Osteocyte (in vitro differentiated cells): ENCODE results near the gene XK. TPM values are rescaled to one million over a fixed set of nuclear protein-coding genes. Genes with fewer than 3 reads are reported as not detected.

Experiments used
- DNase-seq: peaks from one replicate; pipeline ENCODE4 v3.0.0; 2021; ENCODE audit warnings: mixed read lengths; ENCODE audit not compliant: unreplicated experiment; ENCODE audit errors: extremely low spot score
- H3K27ac Mint-ChIP-seq: one replicate; pipeline ENCODE4 v1.8.0; 2021; ENCODE audit warnings: mild to moderate bottlenecking, mixed read lengths; ENCODE audit not compliant: unreplicated experiment
- H3K27me3 Mint-ChIP-seq: one replicate; pipeline ENCODE4 v1.8.0; 2021; ENCODE audit warnings: mixed read lengths; ENCODE audit not compliant: unreplicated experiment
- H3K36me3 Mint-ChIP-seq: one replicate; pipeline ENCODE4 v1.8.0; 2021; ENCODE audit warnings: mixed read lengths; ENCODE audit not compliant: unreplicated experiment
- H3K4me1 Mint-ChIP-seq: one replicate; pipeline ENCODE4 v1.8.0; 2021; ENCODE audit warnings: mixed read lengths; ENCODE audit not compliant: unreplicated experiment
- H3K4me3 Mint-ChIP-seq: one replicate; pipeline ENCODE4 v1.8.0; 2021; ENCODE audit warnings: mild to moderate bottlenecking, moderate library complexity, mixed read lengths; ENCODE audit not compliant: unreplicated experiment
- H3K9me3 Mint-ChIP-seq: one replicate; pipeline ENCODE4 v1.8.0; 2021; ENCODE audit warnings: mixed read lengths; ENCODE audit not compliant: unreplicated experiment
- total RNA-seq: library from RNA; stranded (reverse); gene quantifications from 2 replicates; pipeline ENCODE4 v1.2.1, GENCODE V29; 2021
- TF ChIP-seq, protein P1 (sequence below): fragments of 200-600 bp; sonication (generic); IDR thresholded peaks from 2 replicates; pipeline ENCODE4 v1.5.0; 2021; ENCODE audit warnings: antibody characterized with exemption, mild to moderate bottlenecking, moderate library complexity

XK gene
- total RNA-seq, 1 donor from 2014 or later, result not detected

DNA sequence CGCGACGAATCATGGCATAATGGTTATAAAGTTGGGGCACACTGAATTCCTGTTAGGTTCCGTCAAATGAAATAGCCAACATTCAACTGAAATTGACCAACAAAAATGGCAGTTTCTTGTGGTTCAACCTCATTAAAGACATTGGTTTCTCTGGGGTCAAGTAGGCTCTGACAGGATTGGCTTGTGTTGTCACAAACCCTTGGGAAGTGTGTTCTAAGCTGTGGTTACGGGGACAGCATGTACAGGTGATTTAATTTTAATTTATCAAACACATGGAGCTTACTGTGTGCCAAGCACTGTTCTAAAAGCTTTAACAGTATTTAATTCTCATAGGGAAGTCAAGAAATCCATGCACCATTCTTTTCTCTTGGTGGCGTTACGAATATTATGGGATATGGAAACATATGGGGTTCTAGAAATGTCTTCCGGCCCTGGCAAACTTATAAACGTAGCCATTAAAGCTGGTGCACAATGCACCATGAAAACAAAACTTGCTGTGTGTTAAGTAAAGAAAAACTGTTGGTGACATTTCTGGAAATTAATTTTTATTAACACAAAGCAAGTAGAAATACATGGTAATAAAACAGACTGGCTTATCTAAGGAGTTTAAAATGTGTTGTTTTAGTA, 891 bp downstream of the XK start:
- Mint-ChIP-seq H3K36me3 (no peaks in the 10 kb centered on the region), H3K27me3 (peaks cover 17% of the 10 kb centered on the region), H3K4me1 (no peaks in the 10 kb centered on the region), H3K27ac (no peak overlapping the region), H3K9me3 (no peaks in the 10 kb centered on the region), H3K4me3 (peak overlapping the region; percentile 61)
- TF ChIP-seq, protein P1, sequence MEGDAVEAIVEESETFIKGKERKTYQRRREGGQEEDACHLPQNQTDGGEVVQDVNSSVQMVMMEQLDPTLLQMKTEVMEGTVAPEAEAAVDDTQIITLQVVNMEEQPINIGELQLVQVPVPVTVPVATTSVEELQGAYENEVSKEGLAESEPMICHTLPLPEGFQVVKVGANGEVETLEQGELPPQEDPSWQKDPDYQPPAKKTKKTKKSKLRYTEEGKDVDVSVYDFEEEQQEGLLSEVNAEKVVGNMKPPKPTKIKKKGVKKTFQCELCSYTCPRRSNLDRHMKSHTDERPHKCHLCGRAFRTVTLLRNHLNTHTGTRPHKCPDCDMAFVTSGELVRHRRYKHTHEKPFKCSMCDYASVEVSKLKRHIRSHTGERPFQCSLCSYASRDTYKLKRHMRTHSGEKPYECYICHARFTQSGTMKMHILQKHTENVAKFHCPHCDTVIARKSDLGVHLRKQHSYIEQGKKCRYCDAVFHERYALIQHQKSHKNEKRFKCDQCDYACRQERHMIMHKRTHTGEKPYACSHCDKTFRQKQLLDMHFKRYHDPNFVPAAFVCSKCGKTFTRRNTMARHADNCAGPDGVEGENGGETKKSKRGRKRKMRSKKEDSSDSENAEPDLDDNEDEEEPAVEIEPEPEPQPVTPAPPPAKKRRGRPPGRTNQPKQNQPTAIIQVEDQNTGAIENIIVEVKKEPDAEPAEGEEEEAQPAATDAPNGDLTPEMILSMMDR, result no peak
- DNase-seq, result no peak

DNA sequence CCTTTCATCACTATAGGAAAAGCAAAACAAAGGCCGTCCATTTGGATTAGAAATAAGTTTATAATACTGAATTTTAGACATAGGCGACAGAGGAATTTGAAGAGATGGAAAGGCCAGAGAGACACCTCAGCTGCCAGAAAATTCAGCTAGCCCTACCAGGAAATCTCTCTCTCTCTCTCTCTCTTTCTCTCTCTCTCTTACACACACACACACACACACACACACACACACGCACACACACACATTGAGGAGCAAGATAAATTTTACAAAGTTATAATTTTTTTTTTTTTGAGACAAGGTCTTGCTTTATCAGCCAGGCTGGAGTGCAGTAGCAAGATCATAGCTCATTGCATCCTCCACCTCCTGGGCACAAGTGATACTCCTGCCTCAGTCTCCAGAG, 1.4 kb downstream of the XK start:
- no peaks in the 10 kb centered on the region for H3K9me3 Mint-ChIP-seq
- DNase-seq, result no peak
- no peaks in the 10 kb centered on the region for H3K36me3 Mint-ChIP-seq
- no peak overlapping the region for H3K27ac Mint-ChIP-seq
- no peaks in the 10 kb centered on the region for H3K4me1 Mint-ChIP-seq
- no peak overlapping the region for H3K4me3 Mint-ChIP-seq
- peaks cover 15% of the 10 kb centered on the region for H3K27me3 Mint-ChIP-seq
- TF ChIP-seq, protein P1, result no peak

DNA sequence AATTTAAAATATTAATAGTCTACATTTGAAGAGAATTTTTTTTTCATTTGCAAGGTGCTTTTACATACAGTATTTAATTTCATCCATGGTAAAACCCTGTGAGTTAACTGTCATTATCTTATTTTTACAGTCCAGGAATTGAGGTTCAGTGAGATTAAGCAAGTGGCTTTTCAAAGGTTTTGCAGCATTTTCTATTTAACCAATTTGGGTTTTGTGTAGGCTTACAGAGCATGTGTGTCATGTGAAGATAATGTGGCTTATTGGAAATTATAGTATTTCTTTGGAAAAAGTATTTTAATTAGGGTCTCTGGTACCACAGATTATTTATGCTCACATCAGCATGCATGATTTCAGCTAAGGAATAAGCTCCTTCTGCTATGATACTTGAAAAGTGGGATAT, 4.5 kb downstream of the XK start:
- H3K9me3 Mint-ChIP-seq, result no peaks in the 10 kb centered on the region
- H3K36me3 Mint-ChIP-seq, result no peaks in the 10 kb centered on the region
- H3K27me3 Mint-ChIP-seq, result peaks cover 9% of the 10 kb centered on the region
- no peak overlapping the region for H3K4me3 Mint-ChIP-seq
- DNase-seq, result no peak
- H3K4me1 Mint-ChIP-seq, result no peaks in the 10 kb centered on the region
- no peak overlapping the region for H3K27ac Mint-ChIP-seq
- TF ChIP-seq, protein P1, result no peak

DNA sequence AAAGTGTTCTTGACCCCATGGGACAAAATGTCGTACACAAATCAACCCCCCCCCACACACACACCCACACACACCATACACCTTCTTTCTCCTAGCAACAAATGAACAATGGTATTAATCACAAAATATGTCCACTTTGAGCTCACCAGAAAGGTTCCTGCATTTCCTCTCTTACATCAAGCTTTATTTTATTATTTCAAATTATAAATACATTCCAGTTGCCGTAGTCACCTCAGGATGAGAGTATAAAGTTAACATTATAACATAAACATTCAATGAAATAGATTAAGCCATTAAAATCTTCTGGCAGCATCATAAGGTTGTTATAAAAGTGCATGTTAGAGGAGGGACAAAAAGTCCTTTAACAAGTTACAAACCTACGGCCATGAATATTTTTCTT, 7.3 kb downstream of the XK start:
- no peak overlapping the region for H3K4me3 Mint-ChIP-seq

DNA sequence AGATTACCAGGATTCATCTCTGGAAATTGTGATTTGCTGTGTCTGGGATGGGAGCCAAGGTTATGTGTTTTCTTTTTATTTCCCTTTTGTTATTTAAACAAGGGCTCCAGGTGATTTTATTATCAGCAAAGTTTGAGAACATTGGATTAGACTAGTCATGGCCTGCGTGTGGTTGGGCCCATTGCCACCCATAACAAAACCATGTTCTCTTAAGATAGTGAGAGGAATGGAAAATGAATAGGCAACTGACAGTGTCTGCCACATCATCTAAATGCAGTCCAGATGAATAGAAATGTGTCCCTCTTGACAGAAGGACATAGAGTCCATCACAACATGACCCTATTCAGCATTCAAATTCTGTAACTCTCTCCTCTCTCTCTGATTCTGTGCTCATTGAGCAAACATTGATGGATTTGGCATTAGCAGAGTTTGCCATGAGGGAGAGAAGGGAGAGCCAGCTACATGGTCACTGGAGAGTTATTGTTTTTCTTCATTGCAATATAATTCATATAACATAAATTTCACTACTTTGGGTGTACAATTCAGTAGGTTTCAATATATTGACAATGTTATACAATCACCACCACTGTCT, 11.7 kb downstream of the XK start:
- DNase-seq, result no peak
- H3K4me3 Mint-ChIP-seq, result no peak overlapping the region
- TF ChIP-seq, protein P1, result no peak
- H3K4me1 Mint-ChIP-seq, result no peaks in the 10 kb centered on the region
- H3K27me3 Mint-ChIP-seq, result peaks cover 7% of the 10 kb centered on the region
- no peaks in the 10 kb centered on the region for H3K9me3 Mint-ChIP-seq
- no peak overlapping the region for H3K27ac Mint-ChIP-seq
- no peaks in the 10 kb centered on the region for H3K36me3 Mint-ChIP-seq

More for the DNA sequence above, 7.3 kb downstream of the XK start:
- DNase-seq, result no peak
- Mint-ChIP-seq H3K27me3 (peaks cover 7% of the 10 kb centered on the region), H3K4me1 (no peaks in the 10 kb centered on the region), H3K27ac (no peak overlapping the region), H3K9me3 (no peaks in the 10 kb centered on the region), H3K36me3 (no peaks in the 10 kb centered on the region)
- TF ChIP-seq, protein P1, result no peak
